Suprapubic skin (tissue), 4 donors: ENCODE data around the gene TOLLIP. TPM values are rescaled to one million over a fixed set of nuclear protein-coding genes. Genes with fewer than 3 reads are reported as not detected.

ENCODE experiments used
- DNase-seq, 2 donors: peaks; one replicate each; pipeline ENCODE4 v3.0.0-alpha.2; 2019; ENCODE audit warnings: low spot score in 2 of 2
- H3K27ac ChIP-seq: fragments of 200-600 bp; sonication (generic); one replicate; pipeline ENCODE4 v1.5.1; 2019
- H3K27me3 ChIP-seq: fragments of 200-600 bp; sonication (generic); one replicate; pipeline ENCODE4 v1.5.1; 2019
- H3K36me3 ChIP-seq: fragments of 200-600 bp; sonication (generic); one replicate; pipeline ENCODE4 v1.5.1; 2019
- H3K4me1 ChIP-seq: fragments of 200-600 bp; sonication (generic); one replicate; pipeline ENCODE4 v1.5.1; 2019
- H3K4me3 ChIP-seq: fragments of 200-600 bp; sonication (generic); one replicate; pipeline ENCODE4 v1.5.1; 2019; ENCODE audit warnings: mild to moderate bottlenecking
- H3K9me3 ChIP-seq: fragments of 200-600 bp; sonication (generic); one replicate; pipeline ENCODE4 v1.5.1; 2019
- EP300 ChIP-seq: sonication (generic); formaldehyde crosslinking; IDR thresholded peaks from one replicate; pipeline ENCODE4 v1.6.1; 2017; ENCODE audit warnings: antibody characterized with exemption
- POLR2A ChIP-seq, 2 donors: fragments of 450-650 bp; IDR thresholded peaks; one replicate each; pipeline ENCODE4 v1.6.1; 2017; ENCODE audit warnings: antibody characterized with exemption in 2 of 2, mild to moderate bottlenecking in 2 of 2, moderate library complexity in 2 of 2
- POLR2AphosphoS5 ChIP-seq, 3 donors: sonication (generic); formaldehyde crosslinking; IDR thresholded peaks; one replicate each; pipeline ENCODE4 v1.6.1; 2017; ENCODE audit warnings: antibody characterized with exemption in 3 of 3
- WGBS: methylation state at CpG from one replicate; pipeline ENCODE4 v1.1.5; 2018; 5-methylcytosine and 5-hydroxymethylcytosine counted together
- total RNA-seq, 4 donors: library from RNA; depleted of rRNA; stranded (reverse); fragments of >200 nt; gene quantifications; one replicate each; pipeline ENCODE4 v1.1.0, GENCODE V29; 2016
- TF ChIP-seq, protein P1 (sequence below), 2 donors: fragments of 200-600 bp in 1 of 2; fragments of 450-650 bp in 1 of 2; sonication (generic) in 1 of 2; IDR thresholded peaks; one replicate each; pipeline ENCODE4 v1.5.1; 2016 to 2019; ENCODE audit warnings: antibody characterized with exemption in 2 of 2, mild to moderate bottlenecking in 1 of 2, moderate library complexity in 1 of 2

TOLLIP gene
- total RNA-seq, 4 donors from 2014 or later, result 96.6 to 105 (median 100) TPM

DNA sequence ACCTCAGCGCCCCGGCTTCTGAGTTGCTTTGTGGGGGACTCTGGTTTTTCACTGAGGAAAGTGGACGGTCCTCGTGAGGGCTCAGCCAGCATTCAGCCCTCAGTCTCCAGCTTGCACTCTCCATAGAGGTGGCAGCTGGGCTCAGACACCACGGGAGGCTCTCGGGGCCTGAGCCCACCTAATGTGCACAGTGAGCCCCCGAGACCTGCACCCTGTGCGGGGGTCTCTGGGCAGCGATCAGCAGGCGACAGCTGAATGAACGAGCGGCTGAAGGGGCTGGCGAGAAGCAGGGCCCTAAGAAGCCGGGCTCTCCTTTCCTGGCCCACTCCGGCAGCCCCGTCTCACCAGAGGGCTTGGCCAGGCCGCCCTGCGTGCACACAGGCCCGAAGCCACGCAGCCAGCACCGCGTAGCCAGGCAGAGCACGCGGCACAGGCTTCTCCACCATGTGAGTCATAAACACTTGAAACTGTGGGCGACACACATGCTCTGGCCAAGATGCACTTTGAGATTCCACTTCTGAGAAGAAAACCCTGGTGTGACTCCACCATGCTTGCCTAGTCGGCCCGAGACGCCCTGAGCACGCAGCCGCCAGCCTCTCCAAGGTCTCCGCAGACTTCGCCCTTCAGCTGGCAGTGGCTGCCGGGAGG, 28.0 kb downstream of the TOLLIP start:
- DNase-seq, result no peak
- Histone ChIP-seq H3K27me3 (no peaks in the 10 kb centered on the region), H3K27ac (no peak overlapping the region), H3K4me3 (no peak overlapping the region), H3K9me3 (no peaks in the 10 kb centered on the region), H3K4me1 (peaks cover 10% of the 10 kb centered on the region), H3K36me3 (peaks cover 91% of the 10 kb centered on the region)
- 72% methylated on average over 15 of the region's 33 CpGs for WGBS
- TF ChIP-seq POLR2A (IDR thresholded peaks at IDR 0.05) (no peak), EP300 (no peak), POLR2AphosphoS5 (IDR thresholded peaks at IDR 0.05) (no peak)
- TF ChIP-seq, protein P1, sequence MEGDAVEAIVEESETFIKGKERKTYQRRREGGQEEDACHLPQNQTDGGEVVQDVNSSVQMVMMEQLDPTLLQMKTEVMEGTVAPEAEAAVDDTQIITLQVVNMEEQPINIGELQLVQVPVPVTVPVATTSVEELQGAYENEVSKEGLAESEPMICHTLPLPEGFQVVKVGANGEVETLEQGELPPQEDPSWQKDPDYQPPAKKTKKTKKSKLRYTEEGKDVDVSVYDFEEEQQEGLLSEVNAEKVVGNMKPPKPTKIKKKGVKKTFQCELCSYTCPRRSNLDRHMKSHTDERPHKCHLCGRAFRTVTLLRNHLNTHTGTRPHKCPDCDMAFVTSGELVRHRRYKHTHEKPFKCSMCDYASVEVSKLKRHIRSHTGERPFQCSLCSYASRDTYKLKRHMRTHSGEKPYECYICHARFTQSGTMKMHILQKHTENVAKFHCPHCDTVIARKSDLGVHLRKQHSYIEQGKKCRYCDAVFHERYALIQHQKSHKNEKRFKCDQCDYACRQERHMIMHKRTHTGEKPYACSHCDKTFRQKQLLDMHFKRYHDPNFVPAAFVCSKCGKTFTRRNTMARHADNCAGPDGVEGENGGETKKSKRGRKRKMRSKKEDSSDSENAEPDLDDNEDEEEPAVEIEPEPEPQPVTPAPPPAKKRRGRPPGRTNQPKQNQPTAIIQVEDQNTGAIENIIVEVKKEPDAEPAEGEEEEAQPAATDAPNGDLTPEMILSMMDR (IDR thresholded peaks at IDR 0.05), result no peak

DNA sequence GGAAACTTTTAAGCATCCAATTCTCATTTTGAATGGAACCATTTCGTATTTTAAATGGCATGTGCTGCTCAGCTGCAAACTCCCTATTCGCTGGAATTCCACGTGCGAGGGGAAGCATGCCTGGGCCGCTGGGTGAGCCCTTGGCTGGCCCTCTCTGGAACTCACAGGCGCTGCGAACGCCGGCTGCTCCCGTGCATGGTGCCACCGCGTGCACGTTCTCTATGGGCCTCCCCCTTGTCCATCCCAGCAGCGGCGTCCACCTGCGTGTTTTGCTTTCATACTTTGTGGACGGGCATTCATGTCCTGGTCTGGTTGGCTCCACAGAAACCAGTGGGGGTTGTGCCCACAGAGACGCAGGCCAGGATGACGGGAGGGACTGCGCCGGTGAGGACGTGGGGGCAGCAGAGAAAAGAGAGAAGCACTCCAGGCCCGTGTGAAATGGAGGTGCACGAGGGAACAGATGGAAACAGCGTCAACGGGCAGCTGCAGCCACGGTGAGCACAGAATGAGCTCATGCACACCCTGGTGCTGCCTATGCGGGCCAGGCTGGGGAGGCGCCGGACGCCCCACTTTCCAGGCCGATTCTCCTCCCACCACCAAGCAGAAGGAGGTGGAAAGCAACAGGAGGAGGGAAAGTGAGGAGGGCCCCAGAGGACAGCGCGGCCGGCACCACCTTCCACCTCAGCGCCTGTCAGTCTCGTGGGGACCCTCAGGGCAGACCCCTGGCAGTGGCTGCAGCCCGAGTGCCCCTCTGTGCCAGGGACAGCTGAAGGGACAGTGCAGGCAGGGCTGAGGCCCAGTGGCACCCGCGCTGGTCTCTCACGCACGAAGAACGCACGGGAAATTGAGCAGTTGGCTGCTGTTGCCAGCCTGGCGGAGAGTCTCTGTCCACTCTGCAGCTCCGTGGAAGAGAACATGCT, 29.1 kb downstream of the TOLLIP start:
- Histone ChIP-seq H3K4me1 (peaks cover 10% of the 10 kb centered on the region), H3K36me3 (peaks cover 89% of the 10 kb centered on the region), H3K4me3 (no peak overlapping the region), H3K27me3 (no peaks in the 10 kb centered on the region), H3K27ac (no peak overlapping the region), H3K9me3 (no peaks in the 10 kb centered on the region)
- DNase-seq, result no peak
- 93% methylated on average over 41 of the region's 46 CpGs for WGBS
- no peak for TF ChIP-seq POLR2AphosphoS5 (IDR thresholded peaks at IDR 0.05)

DNA sequence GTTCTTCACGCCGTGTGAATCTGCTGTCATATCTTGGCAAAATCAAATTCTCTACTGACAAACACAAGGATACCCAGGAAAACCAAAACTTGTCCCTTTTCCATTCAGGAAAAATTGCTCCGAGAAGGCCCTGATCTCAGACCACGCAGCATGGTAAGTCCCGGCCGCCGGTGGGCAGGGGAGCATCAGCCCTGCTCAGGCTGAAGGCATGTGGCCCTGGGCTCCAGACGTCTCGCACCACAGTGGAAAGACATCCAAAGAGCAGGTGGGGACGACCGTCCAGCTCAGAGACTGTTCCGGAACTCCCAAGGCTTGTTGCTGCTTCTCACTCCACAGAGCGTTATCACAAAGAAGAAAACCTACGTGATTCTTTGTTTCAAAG, 29.8 kb downstream of the TOLLIP start:
- 93% methylated on average over 14 of the region's 14 CpGs for WGBS

DNA sequence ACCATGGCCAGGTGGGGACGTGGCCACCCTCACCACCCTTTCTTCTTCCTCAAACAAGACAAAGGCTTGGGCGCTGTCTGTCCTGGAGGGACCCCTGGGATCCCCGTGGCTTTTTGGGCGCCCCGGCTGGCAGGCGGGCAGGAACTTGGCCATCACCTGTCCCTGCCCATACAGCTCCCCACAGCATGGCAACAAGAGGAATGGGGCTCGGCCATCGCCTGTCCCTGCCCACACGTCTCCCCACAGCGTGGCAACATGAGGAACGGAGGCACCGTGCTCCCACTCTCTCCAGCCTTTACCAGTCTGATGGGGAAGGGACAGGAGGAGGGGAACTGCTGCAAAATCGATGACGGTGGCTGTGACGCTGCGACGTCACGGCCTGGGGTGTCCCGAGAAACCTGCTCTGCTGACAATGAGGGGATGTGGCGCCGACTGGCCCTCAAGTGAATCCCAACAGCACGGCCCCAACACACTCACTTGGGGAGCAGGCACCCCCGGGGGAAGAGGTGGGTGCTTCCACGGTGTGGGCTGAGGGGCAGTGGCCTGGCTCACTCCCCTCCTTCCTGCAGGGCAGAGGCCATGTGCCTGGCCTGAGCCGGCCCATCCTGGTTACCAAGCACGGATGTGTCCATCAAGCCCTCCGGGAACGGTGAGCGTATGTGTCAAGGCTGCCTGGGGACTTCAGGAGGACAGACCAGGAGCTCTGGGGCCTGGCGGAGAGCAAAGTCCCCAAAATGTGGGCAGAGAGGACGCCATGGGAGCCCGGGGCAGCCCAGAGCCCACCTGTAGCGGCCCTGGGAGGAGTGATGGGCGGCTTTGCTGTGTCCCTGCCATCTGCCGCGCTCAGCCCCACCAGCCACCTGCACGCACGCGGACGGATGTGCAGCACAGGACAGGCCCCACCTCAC, 30.4 kb downstream of the TOLLIP start:
- DNase-seq, result no peak
- TF ChIP-seq EP300, result no peak
- TF ChIP-seq POLR2AphosphoS5 (IDR thresholded peaks at IDR 0.05), result no peak
- TF ChIP-seq POLR2A (IDR thresholded peaks at IDR 0.05), result no peak
- TF ChIP-seq, protein P1 (IDR thresholded peaks at IDR 0.05), result no peak
- WGBS, result 94% methylated on average over 34 of the region's 40 CpGs
- Histone ChIP-seq H3K36me3 (peaks cover 86% of the 10 kb centered on the region), H3K27me3 (no peaks in the 10 kb centered on the region), H3K4me1 (peaks cover 10% of the 10 kb centered on the region), H3K9me3 (no peaks in the 10 kb centered on the region), H3K4me3 (no peak overlapping the region), H3K27ac (no peak overlapping the region)

More for the DNA sequence above, 29.8 kb downstream of the TOLLIP start:
- Histone ChIP-seq H3K9me3 (no peaks in the 10 kb centered on the region), H3K36me3 (peaks cover 89% of the 10 kb centered on the region), H3K4me1 (peaks cover 10% of the 10 kb centered on the region), H3K27ac (no peak overlapping the region), H3K4me3 (no peak overlapping the region), H3K27me3 (no peaks in the 10 kb centered on the region)
- no peak for DNase-seq
- TF ChIP-seq POLR2AphosphoS5 (IDR thresholded peaks at IDR 0.05), result no peak
- no peak for TF ChIP-seq EP300
- no peak for TF ChIP-seq POLR2A (IDR thresholded peaks at IDR 0.05)
- TF ChIP-seq, protein P1 (IDR thresholded peaks at IDR 0.05), result no peak

DNA sequence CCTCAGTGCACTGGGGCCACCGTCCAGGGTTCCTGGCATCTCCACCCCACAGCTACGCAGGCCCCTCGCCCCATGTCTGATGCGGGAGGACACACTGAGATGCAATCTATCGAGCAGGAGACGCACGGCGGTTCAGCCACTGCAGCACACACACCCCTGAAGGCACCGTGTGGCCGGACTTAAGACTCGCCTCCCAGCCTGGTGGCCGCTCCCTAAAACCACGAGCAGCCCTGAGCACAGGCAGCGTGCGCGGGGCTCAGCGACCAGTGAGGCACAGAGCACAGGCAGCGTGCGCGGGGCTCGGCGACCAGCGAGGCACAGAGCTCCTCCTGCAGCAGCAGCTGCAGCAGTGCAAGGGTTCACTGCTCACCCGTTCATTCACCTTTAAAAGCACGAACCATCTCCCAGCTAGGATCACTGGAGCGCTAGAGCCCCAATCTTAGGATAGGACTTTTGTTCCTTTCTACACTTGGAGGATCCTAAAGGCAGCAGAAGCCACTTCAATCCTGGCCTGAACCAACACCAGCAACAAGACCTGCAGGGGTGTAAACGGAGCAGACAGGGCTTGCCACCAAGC, 31.4 kb downstream of the TOLLIP start:
- TF ChIP-seq, protein P1 (IDR thresholded peaks at IDR 0.05), result no peak
- TF ChIP-seq POLR2AphosphoS5 (IDR thresholded peaks at IDR 0.05) (no peak), EP300 (no peak), POLR2A (IDR thresholded peaks at IDR 0.05) (no peak)
- Histone ChIP-seq H3K4me1 (peaks cover 10% of the 10 kb centered on the region), H3K9me3 (no peaks in the 10 kb centered on the region), H3K27me3 (no peaks in the 10 kb centered on the region), H3K4me3 (no peak overlapping the region), H3K27ac (no peak overlapping the region), H3K36me3 (peaks cover 80% of the 10 kb centered on the region)
- 88% methylated on average over 17 of the region's 27 CpGs for WGBS
- no peak for DNase-seq
